Spinal cord (tissue), 10 donors: ENCODE measurements around the gene AOPEP. TPM values are rescaled to one million over a fixed set of nuclear protein-coding genes. Genes with fewer than 3 reads are reported as not detected.
"Not testable (repeated sequence)": the region's sequence is repeated elsewhere in the genome, so short reads cannot be mapped to it uniquely, and the experiment has no call there.

Experiments used
- DNase-seq, 6 donors: peaks; one replicate each; pipeline versions ENCODE4 v3.0.0 to v3.0.0-alpha.2; 2013 to 2015; ENCODE audit warnings: low spot score in 6 of 6, low read depth in 4 of 6
- H3K27ac ChIP-seq: one replicate; pipeline ENCODE4 v1.5.1; 2013; ENCODE audit warnings: low read depth, low read length, control low read depth
- H3K27me3 ChIP-seq: one replicate; pipeline ENCODE4 v1.6.1; 2013; ENCODE audit warnings: low read length; ENCODE audit not compliant: control insufficient read depth, insufficient read depth
- H3K36me3 ChIP-seq: one replicate; pipeline ENCODE4 v1.6.1; 2013; ENCODE audit warnings: low read length; ENCODE audit not compliant: control insufficient read depth, insufficient read depth
- H3K4me1 ChIP-seq: one replicate; pipeline ENCODE4 v1.6.1; 2013; ENCODE audit warnings: low read length; ENCODE audit not compliant: control insufficient read depth, insufficient read depth
- H3K4me3 ChIP-seq: one replicate; pipeline ENCODE4 v1.5.1; 2013; ENCODE audit warnings: low read depth, low read length, control low read depth
- H3K9me3 ChIP-seq: one replicate; pipeline ENCODE4 v1.6.1; 2013; ENCODE audit warnings: low read length; ENCODE audit not compliant: control insufficient read depth, insufficient read depth
- WGBS: methylation state at CpG from one replicate; pipeline ENCODE4 v1.1.5; 2013; ENCODE audit warnings: missing lambda C conversion rate; ENCODE audit not compliant: insufficient coverage; 5-methylcytosine and 5-hydroxymethylcytosine counted together
- polyA plus RNA-seq, 2 donors: library from polyadenylated mRNA; unstranded; fragments of 120-200 nt; gene quantifications; one replicate each; pipeline ENCODE4 v1.2.1, GENCODE V29; 2013; ENCODE audit not compliant: insufficient read length in 2 of 2
- total RNA-seq, 2 donors: library from RNA; depleted of rRNA in 1 of 2; stranded (reverse); fragments of 120-200 nt in 1 of 2; fragments of >200 nt in 1 of 2; gene quantifications; one replicate each; pipeline versions ENCODE4 v1.2.3 to v1.2.4, GENCODE V29; 2013 to 2014
- donor health status: healthy.

The AOPEP gene
- total and polyA plus RNA-seq, 4 donors: 42.8 to 77.4 (median 56.3) TPM

DNA sequence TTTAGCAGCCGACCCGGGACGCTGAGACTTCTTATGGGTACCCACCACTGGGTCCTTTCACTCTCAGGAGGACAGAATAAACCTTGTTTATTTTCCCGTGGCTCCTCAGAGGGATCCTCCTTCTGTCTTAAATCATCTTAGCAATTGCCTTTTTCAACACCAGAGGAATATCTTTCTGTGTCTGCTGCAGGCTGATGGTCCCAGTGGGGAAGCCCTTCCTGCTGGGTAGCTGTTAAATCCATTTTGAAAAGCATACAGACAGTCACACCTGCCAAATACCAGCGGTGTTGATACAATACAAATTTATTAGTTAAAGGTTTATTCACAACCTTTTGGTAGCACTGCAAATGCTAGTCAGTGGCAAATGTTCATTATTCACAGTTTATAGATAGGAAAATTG, 222.9 kb downstream of the AOPEP start:
- peak in 1 of 6 donors; percentile 71 for DNase-seq
- H3K27me3 ChIP-seq: no peaks in the 10 kb centered on the region
- no peak overlapping the region for H3K4me3 ChIP-seq
- peaks cover 14% of the 10 kb centered on the region for H3K36me3 ChIP-seq
- H3K27ac ChIP-seq: no peak overlapping the region
- H3K4me1 ChIP-seq: peaks cover 10% of the 10 kb centered on the region
- 46% methylated on average over 4 of the region's 5 CpGs for WGBS
- no peaks in the 10 kb centered on the region for H3K9me3 ChIP-seq

DNA sequence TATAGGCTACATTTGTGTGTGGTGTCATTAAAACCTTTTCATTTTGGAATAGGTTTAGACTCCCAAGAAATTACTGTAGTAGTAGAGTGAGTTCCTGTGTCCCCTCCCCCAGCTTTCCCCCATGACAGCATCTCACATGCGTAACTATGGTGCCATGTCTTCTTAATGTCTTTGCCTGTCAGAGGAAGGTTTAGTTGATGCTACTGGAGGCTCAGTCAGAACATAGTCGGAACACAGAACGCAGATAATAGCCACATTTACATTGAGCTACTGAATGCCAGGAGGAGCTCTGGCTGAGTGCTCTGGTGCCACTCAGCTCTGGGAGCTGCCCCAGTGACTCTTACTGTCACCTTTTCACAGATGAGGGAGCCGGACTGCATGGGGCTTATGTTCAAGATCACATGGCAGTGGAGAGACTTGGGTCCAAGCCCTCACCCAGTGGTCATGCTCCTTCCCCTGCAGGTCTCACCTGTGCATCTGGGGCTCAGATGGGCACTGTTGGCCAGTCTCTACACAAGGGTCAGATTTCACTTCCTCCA, 223.6 kb downstream of the AOPEP start:
- Histone ChIP-seq H3K4me1 (peaks cover 10% of the 10 kb centered on the region), H3K36me3 (peaks cover 14% of the 10 kb centered on the region), H3K9me3 (no peaks in the 10 kb centered on the region), H3K4me3 (no peak overlapping the region), H3K27ac (no peak overlapping the region), H3K27me3 (no peaks in the 10 kb centered on the region)
- DNase-seq: no peak
- WGBS: 71% methylated on average over 4 of the region's 4 CpGs

DNA sequence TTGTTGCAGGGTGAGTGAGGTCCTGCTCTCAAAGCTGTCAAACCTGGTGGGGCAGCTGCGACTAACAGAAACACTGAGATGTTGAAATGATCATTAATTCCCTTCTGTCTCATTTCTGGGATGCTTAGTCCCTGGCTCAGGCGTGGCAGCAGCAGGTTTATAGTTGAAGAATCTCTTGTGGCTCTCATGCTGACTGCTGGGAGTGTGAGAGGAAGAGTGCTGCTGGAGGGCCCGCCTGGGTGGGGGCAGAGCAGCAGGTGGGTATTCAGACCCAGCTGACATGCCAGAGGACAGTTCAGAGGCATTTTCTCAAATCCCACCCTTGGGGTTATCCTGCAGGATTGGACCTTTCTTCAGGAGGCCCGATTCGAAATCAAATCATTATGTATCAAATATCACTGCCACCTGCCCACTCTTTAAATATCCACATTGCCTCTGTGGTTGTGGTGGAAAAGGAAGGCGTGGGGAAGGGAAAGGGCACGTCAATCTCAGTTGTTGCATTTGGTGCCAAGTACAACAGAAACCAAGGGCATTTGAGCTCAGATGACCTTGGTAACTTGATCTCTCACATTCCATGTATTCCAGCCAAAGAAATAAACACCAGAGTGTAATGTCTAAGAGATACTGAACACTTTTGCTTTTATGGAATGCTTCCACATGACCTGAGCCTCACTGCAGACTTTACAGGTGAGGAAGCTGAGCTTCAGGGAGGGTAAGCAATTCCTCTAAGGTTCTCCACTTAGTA, 224.3 kb downstream of the AOPEP start:
- WGBS: 66% methylated on average over 3 of the region's 7 CpGs
- DNase-seq: no peak
- peaks cover 10% of the 10 kb centered on the region for H3K4me1 ChIP-seq
- H3K27me3 ChIP-seq: no peaks in the 10 kb centered on the region
- peaks cover 11% of the 10 kb centered on the region for H3K36me3 ChIP-seq
- no peaks in the 10 kb centered on the region for H3K9me3 ChIP-seq
- H3K27ac ChIP-seq: no peak overlapping the region
- no peak overlapping the region for H3K4me3 ChIP-seq

- Histone ChIP-seq H3K4me1 (peaks cover 10% of the 10 kb centered on the region), H3K27me3 (no peaks in the 10 kb centered on the region), H3K36me3 (peaks cover 11% of the 10 kb centered on the region), H3K9me3 (no peaks in the 10 kb centered on the region), H3K27ac (no peak overlapping the region), H3K4me3 (no peak overlapping the region)
- WGBS: 93% methylated on average over 2 of the region's 5 CpGs
- no peak for DNase-seq
Observed at GRCh38 chr9:94951324-94952135, 225.0 kb downstream of the AOPEP start.

DNA sequence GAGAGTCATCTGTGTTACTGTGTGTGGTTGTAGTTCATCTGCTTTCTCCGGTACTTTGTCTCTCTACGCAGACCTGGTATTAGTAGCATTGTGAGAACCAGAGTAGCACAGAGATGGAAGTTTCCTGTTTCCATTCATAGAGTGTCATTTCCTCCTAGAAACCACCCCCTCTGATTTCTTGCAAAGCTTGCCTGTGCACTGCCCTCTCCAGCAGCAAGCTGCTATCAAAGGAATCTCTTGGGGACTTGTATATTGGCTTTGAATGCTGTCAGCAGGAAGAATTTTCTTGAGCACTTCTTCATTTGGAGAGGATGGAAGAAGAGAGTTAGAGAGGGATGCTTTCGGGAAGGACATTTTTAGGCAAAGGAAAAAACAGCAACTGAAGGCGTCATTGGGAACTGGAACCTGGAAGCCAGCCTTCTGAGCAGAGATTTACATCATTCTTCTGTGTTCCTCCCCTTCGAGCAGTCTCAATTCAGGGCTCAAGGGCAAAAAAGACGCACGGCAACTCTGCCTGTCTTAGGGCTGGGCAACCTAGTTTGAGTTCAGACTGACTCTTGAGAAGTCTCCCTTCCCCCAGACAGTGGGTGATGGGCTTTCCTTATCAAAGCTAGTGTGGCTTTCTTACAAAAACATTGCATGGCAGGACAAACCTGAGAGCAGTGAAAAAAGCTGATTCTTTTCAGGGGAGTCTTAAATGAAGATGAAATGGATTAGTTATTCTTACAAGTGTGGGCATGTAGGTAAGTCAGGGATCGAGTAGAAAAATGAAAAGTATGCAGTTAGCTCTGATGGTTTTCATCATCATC, 226.3 kb downstream of the AOPEP start:
- Histone ChIP-seq H3K4me3 (no peak overlapping the region), H3K27me3 (no peaks in the 10 kb centered on the region), H3K36me3 (peaks cover 7% of the 10 kb centered on the region), H3K27ac (no peak overlapping the region), H3K4me1 (peaks cover 10% of the 10 kb centered on the region), H3K9me3 (no peaks in the 10 kb centered on the region)
- no peak for DNase-seq
- 53% methylated on average over 4 of the region's 8 CpGs for WGBS

DNA sequence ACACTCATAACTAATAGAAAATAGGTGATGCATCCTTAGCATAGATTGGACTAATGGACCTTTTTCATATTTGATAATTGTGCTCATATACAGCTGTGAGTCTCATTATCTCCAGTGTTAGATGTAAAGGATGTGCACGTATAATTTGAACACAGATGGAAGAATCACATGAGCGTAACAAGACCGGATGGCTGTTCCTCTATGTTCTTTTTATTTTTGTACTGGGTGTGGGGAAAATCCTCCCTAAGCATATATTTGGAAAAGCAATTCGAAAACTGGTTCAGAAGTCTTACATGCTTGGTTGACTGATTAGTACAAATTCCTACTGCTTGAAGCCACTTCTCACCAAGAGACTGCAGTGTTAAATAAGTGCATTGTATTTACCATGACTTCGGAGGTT, 230.2 kb downstream of the AOPEP start:
- H3K36me3 ChIP-seq: peaks cover 3% of the 10 kb centered on the region
- H3K4me1 ChIP-seq: peaks cover 3% of the 10 kb centered on the region
- H3K27me3 ChIP-seq: no peaks in the 10 kb centered on the region
- no CpG with 5 or more reads among the region's 5 CpGs for WGBS
- H3K4me3 ChIP-seq: no peak overlapping the region
- no peaks in the 10 kb centered on the region for H3K9me3 ChIP-seq
- no peak overlapping the region for H3K27ac ChIP-seq
- DNase-seq: peak in 1 of 6 donors; percentile 73

DNA sequence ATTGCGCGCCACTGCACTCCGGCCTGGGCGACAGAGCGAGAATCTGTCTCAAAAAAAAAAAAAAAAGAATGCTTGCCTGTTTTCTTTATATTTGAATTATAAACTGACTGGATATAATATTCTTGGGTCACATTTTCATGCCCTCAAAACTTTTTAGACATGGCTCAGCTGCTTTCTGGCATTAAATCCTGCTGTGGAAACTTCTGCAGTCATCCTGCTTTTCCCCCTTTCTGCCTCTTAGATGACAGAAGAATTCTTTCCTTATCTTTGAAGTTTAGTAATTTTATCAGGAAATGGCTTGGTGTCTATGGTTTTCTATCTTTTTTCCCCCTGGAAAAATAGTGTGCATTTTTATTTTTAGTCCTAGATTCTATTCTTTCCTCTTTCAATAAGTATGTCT, 234.5 kb downstream of the AOPEP start:
- H3K9me3 ChIP-seq: no peaks in the 10 kb centered on the region
- peaks cover 2% of the 10 kb centered on the region for H3K36me3 ChIP-seq
- no peak for DNase-seq
- H3K4me1 ChIP-seq: no peaks in the 10 kb centered on the region
- WGBS: no CpG with 5 or more reads among the region's 5 CpGs
- H3K4me3 ChIP-seq: no peak overlapping the region
- no peaks in the 10 kb centered on the region for H3K27me3 ChIP-seq
- no peak overlapping the region for H3K27ac ChIP-seq

GRCh38 chr9:94961870-94962269, 235.4 kb downstream of the AOPEP start:
- Histone ChIP-seq H3K4me3 (no peak overlapping the region), H3K36me3 (peaks cover 2% of the 10 kb centered on the region), H3K4me1 (no peaks in the 10 kb centered on the region), H3K9me3 (no peaks in the 10 kb centered on the region), H3K27me3 (no peaks in the 10 kb centered on the region), H3K27ac (no peak overlapping the region)
- WGBS: 83% methylated on average over 1 of the region's 2 CpGs
- no peak for DNase-seq

DNA sequence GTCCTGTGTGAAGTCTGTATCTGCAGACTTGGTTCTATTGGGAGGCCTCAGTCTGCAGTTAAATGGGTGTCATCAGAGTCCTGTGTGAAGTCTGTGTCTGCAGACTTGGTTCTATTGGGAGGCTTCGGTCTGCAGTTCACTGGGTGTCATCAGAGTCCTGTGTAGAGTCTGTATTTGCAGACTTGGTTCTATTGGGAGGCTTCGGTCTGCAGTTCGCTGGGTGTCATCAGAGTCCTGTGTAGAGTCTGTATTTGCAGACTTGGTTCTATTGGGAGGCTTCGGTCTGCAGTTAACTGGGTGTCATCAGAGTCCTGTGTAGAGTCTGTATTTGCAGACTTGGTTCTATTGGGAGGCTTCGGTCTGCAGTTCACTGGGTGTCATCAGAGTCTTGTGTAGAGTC, 239.1 kb downstream of the AOPEP start:
- H3K36me3 ChIP-seq, H3K4me3 ChIP-seq, DNase-seq, H3K4me1 ChIP-seq, H3K27me3 ChIP-seq, H3K27ac ChIP-seq, H3K9me3 ChIP-seq: not testable (repeated sequence)
- WGBS: 96% methylated on average over 4 of the region's 5 CpGs
